Islet precursor cell (in vitro differentiated cells): ENCODE data around the gene C17orf100.

ENCODE experiments used
- DNase-seq: peaks from one replicate; pipeline ENCODE4 v3.0.0-alpha.2; 2018

C17orf100 gene

GRCh38 chr17:6695051-6695450, 43.5 kb downstream of the C17orf100 start:
- no peak for DNase-seq

DNA sequence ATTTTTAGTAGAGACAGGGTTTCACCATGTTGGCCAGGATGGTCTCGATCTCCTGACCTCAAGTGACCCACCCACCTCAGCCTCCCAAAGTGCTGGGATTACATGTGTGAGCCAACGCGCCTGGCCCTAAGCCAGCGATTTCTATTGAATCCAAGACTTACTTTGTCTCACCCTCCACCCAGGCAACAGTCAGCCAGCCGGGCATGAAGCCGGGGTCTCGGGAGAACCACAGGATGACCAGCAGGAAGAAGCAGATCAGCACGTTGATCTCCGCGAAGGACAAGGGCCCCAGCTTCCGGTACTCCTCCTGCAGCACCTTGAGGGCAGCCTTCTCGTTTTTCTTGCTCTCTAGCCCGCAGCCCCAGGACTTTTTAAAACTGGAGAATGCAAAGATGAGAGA, 44.0 kb downstream of the C17orf100 start:
- DNase-seq: no peak

DNA sequence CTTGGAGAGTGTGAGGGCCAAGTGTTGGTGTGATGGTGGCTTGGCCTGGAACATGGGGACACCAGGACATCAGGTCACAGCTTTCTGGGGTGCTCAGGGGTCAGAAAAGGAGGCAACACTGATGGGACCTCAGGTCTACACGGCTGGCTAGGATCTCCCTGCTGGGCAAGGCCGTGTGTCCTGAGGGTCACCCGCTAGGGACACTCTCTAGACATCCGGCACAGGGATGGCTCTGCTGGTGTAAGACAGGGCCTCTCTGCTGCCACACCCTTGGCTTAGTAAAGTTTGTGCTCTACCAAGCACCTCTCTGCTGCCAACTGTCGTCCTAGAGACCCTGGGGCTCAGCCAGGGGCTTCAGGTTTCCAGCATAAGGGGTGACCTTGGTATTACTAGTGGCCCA, 45.3 kb downstream of the C17orf100 start:
- no peak for DNase-seq

DNA sequence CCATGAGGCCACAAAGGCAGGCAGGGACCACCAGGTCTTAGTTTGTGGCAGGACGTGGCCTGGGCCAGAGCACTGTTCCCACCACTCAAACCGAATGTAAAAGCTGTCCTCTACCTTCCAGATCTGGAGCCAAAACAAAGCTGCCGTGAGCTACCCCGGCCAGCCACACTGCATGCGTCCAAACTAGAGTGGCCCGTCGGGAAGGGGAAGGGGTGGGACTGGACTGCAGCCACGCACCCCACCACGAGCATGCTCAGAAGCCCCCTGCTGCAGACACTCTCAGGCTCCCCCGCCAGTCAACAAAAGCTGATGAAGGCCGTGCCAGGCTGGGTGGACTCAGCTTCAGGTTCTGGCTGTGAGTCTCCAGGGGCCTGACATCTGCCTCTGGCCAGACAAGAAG, 46.4 kb downstream of the C17orf100 start:
- DNase-seq: no peak

GRCh38 chr17:6699997-6700947, 48.7 kb downstream of the C17orf100 start:
- peak; percentile 89 for DNase-seq

DNA sequence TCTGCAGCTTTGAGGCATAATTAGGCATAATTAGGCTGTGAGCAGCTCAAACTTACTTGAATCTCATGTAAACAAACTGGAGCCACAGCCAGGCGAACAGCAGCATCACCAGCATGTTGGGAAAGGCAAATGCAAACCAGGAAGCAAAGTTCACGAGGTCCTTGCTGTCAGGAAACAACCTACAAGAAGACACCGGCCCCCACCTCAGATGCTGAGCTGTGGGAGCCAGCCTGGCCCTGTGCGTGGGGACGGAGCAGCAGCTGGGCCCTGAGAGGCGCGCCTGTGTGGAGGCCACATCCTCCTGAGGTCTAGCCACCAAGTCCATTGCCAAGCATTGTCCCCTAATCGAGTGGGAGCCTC, 49.4 kb downstream of the C17orf100 start:
- no peak for DNase-seq

DNA sequence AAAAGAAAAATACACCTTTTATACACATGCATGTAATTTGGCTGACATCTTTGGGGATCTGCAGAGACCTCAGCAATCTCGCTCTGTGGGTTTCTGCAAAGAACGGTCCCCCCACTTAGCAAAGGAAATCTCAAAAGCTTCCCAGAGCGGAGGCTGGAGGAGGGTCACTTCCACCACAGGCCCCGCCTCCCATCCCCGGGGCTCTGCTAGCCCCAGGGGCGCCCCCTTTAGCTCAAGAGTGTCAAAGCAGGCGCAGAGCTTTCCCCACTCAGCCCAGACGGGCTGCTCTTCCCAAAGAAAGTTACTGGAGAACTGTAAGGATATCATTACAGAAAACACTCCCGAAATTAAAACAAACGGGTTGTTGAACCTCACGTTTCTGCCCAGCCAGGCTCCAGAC, 50.2 kb downstream of the C17orf100 start:
- peak; percentile 83 for DNase-seq

DNA sequence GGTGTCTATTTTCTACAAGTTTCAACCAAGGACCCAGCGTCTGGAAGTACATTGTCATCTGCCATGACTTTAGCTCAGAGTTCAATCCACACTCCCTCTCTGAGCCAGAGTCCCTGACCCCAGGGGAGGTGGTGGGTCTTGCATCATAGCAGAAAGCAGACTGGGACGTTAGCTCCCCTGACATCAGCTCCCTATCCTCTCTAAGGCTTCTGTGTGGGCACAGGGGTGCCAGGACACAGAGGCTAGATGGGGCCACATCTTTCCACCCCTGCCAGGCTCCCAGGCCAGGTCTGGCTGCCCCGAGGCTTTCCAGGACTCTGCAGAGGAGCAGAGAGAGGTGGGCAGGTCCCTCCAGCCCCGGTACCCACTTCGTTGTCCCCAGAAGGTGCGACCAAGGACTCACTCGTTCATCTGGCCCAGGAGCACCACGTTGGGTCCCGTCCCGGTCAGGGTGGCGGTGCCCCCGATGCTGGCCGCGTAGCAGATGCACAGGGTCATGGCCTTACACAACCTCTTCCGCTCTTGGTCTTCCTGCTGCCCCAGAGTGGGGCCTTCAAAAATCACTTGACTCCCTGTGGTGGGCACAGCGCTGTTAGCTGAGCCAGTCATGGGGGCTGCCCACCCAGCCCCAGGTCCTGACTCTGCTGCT, 51.1 kb downstream of the C17orf100 start:
- DNase-seq: no peak
